Measurements from ENCODE around the gene MPRIP. TPM values are rescaled to one million over a fixed set of nuclear protein-coding genes. Genes with fewer than 3 reads are reported as not detected.
A peak's percentile ranks its signal among the peaks of the same experiment; 100 is the strongest.

Gene MPRIP
- total RNA-seq, 2 donors from 2014 or later = 84.3 to 258 TPM

- 51% methylated on average over 5 of the region's 5 CpGs for WGBS
- Histone ChIP-seq H3K4me1 (replicated peaks) (peaks cover 7% of the 10 kb centered on the region), H3K27ac (no peak overlapping the region), H3K36me3 (no peaks in the 10 kb centered on the region), H3K9me3 (no peaks in the 10 kb centered on the region), H3K4me3 (no peak overlapping the region), H3K27me3 (replicated peaks; ENCODE audit: insufficient read depth) (no peaks in the 10 kb centered on the region)
- DNase-seq (ENCODE audit: low spot score) = no peak
- no peak for TF ChIP-seq POLR2A (IDR thresholded peaks at IDR 0.05)
- no peak for TF ChIP-seq CTCF (IDR thresholded peaks at IDR 0.05)
- no peak for TF ChIP-seq POLR2AphosphoS5 (IDR thresholded peaks at IDR 0.05)
- intact Hi-C loops (cut with DNase I) = no loop called here
Measured at GRCh38 chr17:17119533-17119932, 77.3 kb downstream of the MPRIP start.

GRCh38 chr17:17120294-17120693 is 78.0 kb downstream of the MPRIP start:
- no peak for DNase-seq (ENCODE audit: low spot score)
- TF ChIP-seq POLR2A (IDR thresholded peaks at IDR 0.05) = no peak
- no peak for TF ChIP-seq POLR2AphosphoS5 (IDR thresholded peaks at IDR 0.05)
- no peak for TF ChIP-seq CTCF (IDR thresholded peaks at IDR 0.05)
- WGBS = 46% methylated on average over 4 of the region's 4 CpGs

GRCh38 chr17:17120701-17121100 is 78.4 kb downstream of the MPRIP start:
- intact Hi-C loops (cut with DNase I) = no loop called here

More at GRCh38 chr17:17120294-17120693, 78.0 kb downstream of the MPRIP start:
- intact Hi-C loops (cut with DNase I) = no loop called here
- no peaks in the 10 kb centered on the region for H3K36me3 ChIP-seq
- H3K27me3 ChIP-seq (replicated peaks; ENCODE audit: insufficient read depth) = no peaks in the 10 kb centered on the region
- peaks cover 7% of the 10 kb centered on the region for H3K4me1 ChIP-seq (replicated peaks)
- H3K27ac ChIP-seq = peak overlapping the region in 1 of 2 donors; percentile 1
- H3K4me3 ChIP-seq = no peak overlapping the region
- no peaks in the 10 kb centered on the region for H3K9me3 ChIP-seq

GRCh38 chr17:17121162-17121561 is 78.9 kb downstream of the MPRIP start:
- no peaks in the 10 kb centered on the region for H3K9me3 ChIP-seq
- H3K4me1 ChIP-seq (replicated peaks) = peaks cover 7% of the 10 kb centered on the region
- TF ChIP-seq POLR2AphosphoS5 (IDR thresholded peaks at IDR 0.05) (no peak), POLR2A (IDR thresholded peaks at IDR 0.05) (no peak)
- no peak overlapping the region for H3K4me3 ChIP-seq
- no peak for DNase-seq (ENCODE audit: low spot score)
- no peaks in the 10 kb centered on the region for H3K27me3 ChIP-seq (replicated peaks; ENCODE audit: insufficient read depth)
- H3K27ac ChIP-seq = no peak overlapping the region
- WGBS = 60% methylated on average over 8 of the region's 8 CpGs
- no peaks in the 10 kb centered on the region for H3K36me3 ChIP-seq
- intact Hi-C loops (cut with DNase I) = no loop called here

More at GRCh38 chr17:17120701-17121100, 78.4 kb downstream of the MPRIP start:
- peak overlapping the region in 1 of 2 donors; percentile 1 for H3K27ac ChIP-seq
- H3K27me3 ChIP-seq (replicated peaks; ENCODE audit: insufficient read depth) = no peaks in the 10 kb centered on the region
- no peaks in the 10 kb centered on the region for H3K36me3 ChIP-seq
- peaks cover 7% of the 10 kb centered on the region for H3K4me1 ChIP-seq (replicated peaks)
- no peak for TF ChIP-seq POLR2AphosphoS5 (IDR thresholded peaks at IDR 0.05)
- TF ChIP-seq POLR2A (IDR thresholded peaks at IDR 0.05) = no peak
- no peak for TF ChIP-seq CTCF (IDR thresholded peaks at IDR 0.05)
- 26% methylated on average over 3 of the region's 3 CpGs for WGBS
- H3K9me3 ChIP-seq = no peaks in the 10 kb centered on the region
- DNase-seq (ENCODE audit: low spot score) = no peak
- no peak overlapping the region for H3K4me3 ChIP-seq

- WGBS = 79% methylated on average over 10 of the region's 10 CpGs
- DNase-seq (ENCODE audit: low spot score) = no peak
- intact Hi-C loops (cut with DNase I) = no loop called here
- Histone ChIP-seq H3K27me3 (replicated peaks; ENCODE audit: insufficient read depth) (no peaks in the 10 kb centered on the region), H3K9me3 (no peaks in the 10 kb centered on the region), H3K4me1 (replicated peaks) (peaks cover 7% of the 10 kb centered on the region), H3K36me3 (no peaks in the 10 kb centered on the region), H3K4me3 (no peak overlapping the region), H3K27ac (no peak overlapping the region)
- TF ChIP-seq POLR2A (IDR thresholded peaks at IDR 0.05) (no peak), CTCF (IDR thresholded peaks at IDR 0.05) (no peak), POLR2AphosphoS5 (IDR thresholded peaks at IDR 0.05) (no peak)
Measured at GRCh38 chr17:17122781-17123483, 80.7 kb downstream of the MPRIP start.
